ENCODE data around the gene ZNF391.
"Not testable (repeated sequence)": the region's sequence is repeated elsewhere in the genome, so short reads cannot be mapped to it uniquely, and the experiment has no call there.

Gene ZNF391
- total RNA-seq, result 1.7 to 1.9 reads per million in 2 donors

DNA sequence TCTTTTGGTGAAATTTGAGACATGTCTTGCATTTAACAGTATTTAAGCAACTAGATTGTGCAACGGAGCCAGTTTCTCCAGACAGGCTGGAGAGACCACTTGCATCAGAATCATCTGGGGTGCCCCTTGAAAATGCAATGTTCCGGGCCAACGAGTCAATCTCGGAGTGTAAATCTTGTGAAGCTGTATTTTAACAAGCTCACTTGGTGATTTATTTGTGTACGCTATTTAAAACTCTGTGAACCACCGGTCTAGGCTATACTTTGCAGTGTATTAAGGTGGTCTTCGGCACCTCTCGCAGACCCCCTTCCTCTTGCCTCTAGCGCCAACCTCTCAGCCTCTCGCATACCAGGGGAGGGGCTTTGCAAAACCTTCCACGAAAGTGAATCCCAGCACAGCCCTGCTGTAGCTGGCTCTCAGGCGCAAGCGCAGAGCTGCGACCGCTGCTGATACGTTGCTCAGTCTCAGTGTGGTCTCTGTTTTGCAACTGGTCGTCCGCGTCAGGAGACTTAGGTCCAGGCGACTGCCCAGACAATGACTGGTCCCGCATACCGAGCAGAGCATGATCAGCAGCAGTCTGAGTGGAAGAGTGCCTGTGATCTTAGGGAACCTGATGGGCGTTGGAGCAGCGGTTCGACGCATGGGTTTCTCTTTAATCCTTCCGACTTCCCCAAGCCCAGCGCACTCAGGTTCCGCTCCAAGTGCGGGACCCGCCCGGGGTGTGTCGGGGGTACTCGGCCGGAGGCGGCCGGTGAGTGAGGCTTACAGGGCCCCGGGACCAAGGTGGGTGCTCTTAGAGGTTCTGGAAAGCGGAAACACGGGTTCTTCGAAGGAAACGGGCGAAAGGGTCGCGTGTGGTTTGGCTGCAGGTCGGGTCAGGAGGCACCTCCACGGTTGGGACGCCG is at the start of gene ZNF391:
Gene ZNF391, plus strand, starts transcription at position 467 of the 905 bp plus-strand sequence. CDS start 11,612 bp downstream, outside the sequence.
- peak in 4 of 5 experiments; percentile 25 to 81 (median 55) for DNase-seq

DNA sequence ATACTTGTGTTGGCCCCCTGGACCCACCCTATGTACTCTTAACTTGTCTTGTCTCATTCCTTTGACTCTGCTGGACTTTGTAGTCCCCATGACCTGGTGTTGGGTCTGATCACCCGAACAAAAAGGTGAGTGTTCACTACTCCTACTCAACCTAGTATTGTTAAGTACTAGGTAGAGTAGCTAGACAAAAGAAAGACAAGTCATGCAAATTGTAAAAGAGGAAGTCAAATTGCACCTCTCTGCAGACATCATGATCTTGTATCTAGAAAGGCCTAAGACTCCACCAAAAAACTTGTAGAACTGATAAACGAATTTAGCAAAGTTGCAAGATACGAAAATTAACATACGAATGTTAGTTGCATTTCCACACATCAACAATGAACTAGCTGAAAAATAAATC is 35.7 kb upstream of the ZNF391 start:
- no peak for DNase-seq

- no peak for DNase-seq
Measured at GRCh38 chr6:27358786-27359185, 29.8 kb upstream of the ZNF391 start.

DNA sequence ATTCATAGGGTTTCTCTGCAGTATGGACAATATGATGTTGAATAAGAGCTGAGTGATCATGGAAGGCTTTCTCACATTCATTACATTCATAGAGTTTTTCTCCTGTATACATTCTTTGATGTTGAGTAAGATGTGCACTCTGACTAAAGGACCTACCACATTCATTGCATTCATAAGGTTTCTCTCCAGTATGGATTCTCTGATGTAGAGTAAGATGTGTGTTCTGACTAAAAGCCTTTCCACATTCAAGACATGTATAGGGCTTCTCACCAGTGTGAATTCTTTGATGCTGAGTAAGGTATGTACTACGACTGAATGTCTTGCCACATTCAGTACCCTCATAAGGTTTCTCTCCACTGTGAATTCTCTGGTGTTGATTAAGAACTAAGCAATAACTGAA is 29.3 kb upstream of the ZNF391 start:
- no peak for DNase-seq

GRCh38 chr6:27368202-27368601 is 20.4 kb upstream of the ZNF391 start:
- DNase-seq, result no peak

- no peak for DNase-seq
Measured at GRCh38 chr6:27370391-27370790, 18.2 kb upstream of the ZNF391 start.

GRCh38 chr6:27374824-27375612 is 13.5 kb upstream of the ZNF391 start:
- peak; percentile 22 to 79 (median 56) for DNase-seq

DNA sequence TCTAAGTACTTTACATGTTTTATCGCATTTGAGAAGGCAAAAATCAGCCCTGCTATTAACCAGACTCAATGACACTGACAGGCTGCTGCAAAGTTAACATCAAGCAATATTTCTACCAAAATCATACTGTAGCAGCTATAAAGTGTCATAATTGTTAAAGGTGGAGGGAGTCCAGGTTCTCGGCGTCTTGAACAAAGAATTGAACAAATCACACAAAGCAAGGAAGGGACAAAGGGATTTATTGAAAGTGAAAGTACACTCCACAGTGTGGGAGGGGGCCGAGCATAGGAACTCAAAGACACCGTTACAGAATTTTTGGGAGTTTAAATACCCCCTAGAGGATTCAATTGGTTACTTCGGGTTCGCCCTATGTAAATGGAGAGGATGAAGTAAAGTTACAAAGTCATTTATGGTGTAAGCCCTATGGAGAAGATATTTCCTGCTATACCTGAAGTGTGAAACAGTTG is 12.9 kb upstream of the ZNF391 start:
- DNase-seq, result no peak

- not testable (repeated sequence) for DNase-seq
Measured at GRCh38 chr6:27378406-27378805, 10.2 kb upstream of the ZNF391 start.

DNA sequence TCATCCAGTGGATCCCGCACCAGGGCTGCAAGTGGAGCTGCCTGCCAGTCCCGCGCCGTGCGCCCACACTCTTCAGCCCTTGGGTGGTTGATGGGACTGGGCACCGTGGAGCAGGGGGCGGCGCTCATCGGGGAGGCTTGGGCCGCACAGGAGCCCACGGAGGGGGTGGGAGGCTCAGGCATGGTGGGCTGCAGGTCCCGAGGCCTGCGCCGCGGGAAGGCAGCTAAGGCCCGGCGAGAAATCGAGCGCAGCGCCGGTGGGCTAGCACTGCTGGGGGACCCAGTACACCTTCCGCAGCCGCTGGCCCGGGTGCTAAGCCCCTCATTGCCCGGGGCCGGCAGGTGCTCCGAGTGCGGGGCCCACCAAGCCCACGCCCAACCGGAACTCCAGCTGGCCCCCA is 7.6 kb upstream of the ZNF391 start:
- not testable (repeated sequence) for DNase-seq

DNA sequence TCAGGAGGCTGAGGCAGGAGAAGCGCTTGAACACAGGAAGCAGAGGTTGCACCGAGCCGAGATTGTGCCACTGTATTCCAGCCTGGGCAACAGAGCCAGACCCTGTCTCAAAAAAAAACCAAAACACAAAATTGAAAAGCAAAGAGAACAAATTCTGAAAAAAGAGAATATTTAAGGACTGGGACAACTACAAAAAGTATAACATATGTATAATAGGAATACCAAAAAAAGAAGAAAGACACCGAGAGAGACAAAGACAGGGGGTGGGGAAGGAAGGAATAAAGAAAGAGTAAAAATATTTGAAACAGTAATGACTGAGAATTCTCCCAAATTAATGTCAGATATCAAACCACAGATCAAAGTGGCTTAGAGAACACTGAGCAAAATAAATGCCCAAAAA is 5.5 kb upstream of the ZNF391 start:
- DNase-seq, result no peak

- DNase-seq, result no peak
Measured at GRCh38 chr6:27383481-27383880, 5.1 kb upstream of the ZNF391 start.

DNA sequence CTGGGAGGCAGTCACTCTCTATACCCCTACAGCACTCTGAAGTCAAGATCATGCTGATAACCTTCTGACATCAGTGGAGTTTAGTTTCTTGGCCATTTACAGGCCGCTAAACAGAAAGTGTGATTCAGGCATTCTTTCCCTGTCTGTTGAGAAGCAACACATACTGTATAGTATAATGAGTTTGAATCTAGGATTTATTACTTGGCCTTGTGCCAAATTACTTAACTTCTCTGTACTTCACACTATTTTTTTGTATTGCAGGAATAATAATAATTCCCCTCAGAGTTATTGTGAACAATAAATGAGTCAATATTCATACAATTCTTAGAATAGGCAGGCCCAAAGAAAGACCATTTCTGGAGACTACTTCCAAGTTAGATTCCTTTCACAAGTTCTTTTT is 4.1 kb downstream of the ZNF391 start:
- no peak for DNase-seq

DNA sequence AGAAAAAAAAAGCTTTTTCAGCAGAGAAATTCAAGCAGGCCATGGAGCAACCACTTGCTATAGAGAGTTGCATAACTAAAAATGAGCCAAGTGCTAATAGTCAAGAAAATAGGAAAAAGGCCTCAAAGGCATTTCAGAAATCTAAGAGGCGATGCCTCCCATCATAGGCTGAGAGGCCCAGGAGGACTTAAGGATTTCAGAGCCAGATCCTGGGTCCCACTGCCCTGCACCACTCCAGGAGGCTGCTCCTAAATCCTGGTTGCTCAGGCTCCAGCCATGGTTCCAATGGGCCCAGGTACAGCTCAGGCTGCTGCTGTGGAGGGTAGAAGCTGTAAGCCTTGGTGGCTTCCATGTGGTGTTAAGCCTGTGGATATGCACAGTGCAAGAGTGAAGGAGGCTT is 5.5 kb downstream of the ZNF391 start:
- DNase-seq, result no peak

DNA sequence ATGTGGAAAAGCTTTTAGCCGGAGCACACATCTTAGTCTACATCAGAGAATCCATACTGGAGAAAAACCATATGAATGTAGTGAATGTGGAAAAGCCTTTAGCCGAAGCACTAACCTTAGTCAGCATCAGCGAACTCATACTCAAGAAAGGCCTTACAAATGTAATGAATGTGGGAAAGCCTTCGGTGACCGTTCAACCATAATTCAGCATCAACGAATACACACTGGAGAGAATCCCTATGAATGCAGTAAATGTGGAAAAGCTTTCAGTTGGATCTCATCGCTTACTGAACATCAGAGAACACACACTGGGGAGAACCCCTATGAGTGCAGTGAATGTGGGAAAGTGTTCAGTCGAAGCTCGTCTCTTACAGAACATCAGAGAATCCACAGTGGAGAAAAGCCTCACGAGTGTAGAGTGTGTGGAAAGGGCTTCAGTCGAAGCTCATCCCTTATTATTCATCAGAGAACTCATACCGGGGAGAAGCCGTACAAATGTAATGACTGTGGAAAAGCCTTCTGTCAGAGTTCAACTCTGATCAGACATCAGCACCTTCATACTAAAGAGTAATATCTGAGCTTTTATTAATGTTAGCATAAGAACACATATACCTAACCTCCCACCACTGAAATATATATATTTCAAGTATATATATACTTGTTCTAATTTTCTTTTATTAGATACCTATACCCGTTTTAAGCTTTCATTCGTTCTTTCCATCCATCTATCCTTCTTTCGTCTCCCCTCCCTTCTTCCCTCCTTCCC is 12.5 kb downstream of the ZNF391 start:
- DNase-seq, result no peak

DNA sequence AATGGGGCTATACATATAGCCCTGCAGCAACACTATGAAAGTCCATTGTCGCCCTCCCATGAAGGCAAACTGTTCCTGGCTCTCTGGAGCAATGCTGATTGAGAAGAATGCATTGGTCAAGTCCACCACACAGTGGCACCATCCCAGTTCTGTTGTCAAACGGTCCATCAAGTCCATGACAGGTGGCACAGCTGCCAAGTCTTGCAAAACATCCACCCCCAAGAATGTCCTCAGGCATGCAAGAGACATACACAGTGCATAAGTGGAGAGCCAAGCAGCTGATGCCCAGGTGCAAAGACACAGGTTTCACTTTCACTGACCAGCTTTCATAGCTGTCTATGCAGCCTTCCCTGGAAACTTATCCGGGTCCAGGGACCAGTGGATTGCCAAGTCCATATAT is 17.5 kb downstream of the ZNF391 start:
- DNase-seq, result no peak

DNA sequence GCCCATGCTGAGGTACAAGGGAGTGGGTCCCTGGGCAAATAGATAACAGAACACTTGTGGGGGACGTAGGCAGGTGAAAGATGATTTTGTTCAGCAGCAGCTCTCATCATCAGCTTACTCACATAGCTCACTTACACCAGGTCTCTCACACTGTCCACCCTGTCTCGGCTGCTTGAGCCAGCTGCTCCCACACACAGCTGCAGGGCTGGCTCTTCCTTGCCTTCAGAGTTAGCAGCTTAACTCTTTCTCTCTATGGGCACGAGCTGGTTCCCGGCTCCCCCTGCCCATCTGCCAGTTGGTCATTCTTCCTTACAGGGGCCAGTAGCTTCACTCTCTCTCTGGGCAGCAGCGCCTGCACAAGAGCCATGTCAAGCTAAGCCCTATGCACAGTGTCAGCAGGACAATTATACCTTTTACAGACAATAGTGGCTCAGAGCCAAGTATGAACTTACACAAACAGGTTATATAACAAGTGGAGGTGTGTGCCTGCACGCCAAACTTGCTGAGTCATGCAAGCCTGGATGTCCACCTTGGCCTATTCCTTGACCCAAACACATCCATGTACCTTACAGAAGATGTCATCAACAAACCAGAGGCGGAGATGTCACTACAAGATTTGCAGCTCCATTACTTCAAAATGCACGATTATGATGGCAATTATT is 18.7 kb downstream of the ZNF391 start:
- no peak for DNase-seq

DNA sequence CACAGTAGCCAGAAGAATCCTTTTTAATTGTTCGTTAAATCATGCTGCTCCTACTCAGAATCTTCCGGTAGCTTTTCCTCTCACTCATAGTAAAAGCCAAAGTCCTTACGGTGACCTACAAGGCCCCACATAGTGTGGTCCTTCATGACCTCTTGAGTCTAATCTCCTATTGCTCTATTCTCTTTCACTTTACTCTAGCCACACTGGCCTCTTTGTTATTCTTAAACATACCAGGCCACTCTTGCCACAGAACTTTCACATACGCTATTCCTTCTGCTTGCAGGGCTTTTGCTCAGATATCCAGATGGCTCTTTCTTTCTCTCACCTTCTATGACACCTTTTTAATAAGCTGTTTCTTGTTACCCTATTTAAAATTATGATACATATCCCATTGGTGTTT is 25.7 kb downstream of the ZNF391 start:
- DNase-seq, result no peak

DNA sequence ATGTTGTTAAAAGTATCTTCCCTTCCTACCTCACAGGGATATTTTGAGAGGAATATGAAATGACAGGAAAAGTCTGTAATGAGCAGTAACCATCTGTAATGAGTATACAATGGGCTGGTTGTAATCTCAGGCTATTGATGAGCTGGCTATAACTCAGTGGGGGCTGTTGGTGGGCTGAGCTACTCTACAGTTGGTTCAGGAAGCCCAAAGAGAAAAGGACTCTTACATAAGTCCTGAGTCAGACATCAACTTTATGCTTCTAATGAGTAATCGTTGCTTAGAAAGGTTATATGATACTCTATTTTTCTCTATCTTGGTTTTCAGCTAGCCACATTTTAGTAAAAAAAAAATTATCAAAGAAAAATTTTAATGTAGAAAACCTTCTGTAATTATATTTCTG is 26.4 kb downstream of the ZNF391 start:
- DNase-seq, result no peak

DNA sequence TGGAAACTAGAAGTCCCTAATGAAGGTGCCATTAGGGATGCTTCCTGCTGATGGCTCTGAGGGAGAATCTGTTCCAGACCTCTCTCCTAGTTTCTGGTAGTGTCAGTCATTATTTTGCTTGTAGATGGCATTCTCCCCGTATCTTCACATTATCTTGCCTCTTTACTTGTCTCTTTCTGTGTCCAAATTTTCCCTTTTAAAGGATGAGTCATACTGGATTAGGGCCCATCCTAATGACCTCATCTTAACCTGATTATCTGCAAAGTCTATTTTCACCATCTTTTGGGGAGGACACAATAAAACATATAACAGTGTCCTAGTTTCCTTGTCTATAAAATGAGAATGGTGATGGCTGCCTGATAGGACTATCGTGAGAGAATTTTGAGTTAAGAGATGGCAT is 27.3 kb downstream of the ZNF391 start:
- no peak for DNase-seq

DNA sequence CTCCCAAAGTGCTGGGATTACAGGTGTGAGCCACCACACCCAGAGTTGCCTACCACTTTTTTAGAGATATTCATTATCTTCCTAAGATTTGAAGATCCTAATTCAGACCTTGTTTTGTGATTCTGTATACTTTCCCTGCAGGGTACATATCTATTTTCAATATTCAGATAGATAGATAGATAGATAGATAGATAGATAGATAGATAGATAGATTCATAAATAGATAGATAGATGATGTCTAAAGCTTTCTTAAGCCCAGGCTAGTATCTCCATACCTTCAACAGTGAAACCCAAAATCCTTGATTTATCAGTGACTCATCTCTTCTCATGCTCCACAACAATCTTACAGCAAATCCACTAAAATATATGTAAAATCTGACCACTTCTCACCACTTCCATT is 30.8 kb downstream of the ZNF391 start:
- no peak for DNase-seq

DNA sequence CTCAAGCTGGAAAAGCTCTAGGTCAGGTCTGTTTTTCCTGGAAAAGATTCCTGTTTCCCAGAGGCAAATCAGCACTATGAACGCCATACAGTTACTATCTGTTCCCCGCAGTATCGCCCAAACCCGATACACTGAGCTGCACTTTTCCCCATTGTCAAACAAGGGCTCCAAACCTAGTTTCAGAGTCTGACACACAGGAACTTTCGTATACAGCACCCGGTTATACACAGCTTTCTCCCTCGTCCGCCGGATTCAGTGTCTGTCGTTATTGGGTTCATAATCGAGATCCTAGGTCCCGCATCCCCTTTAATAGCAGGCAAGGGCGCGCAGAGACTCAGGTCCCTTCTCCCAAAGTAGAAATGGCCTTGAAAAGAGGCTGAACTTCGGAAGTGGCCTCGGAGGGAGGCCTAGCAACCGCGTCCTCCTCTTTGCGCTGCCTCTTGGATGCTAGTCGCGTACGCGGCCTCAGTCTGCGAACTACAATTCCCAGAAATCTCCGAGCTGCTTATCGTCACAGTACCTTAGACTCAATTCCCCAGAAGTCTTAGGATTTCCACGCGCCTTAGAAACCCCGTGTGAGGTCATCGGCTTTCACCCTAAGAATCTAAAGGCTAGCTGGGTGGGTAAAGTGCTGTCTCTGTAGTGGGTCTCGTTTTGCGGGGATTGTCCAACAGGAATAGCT is 34.2 kb downstream of the ZNF391 start:
- no peak for DNase-seq
